ENCODE measurements around the gene NCAM1. TPM values are rescaled to one million over a fixed set of nuclear protein-coding genes. Genes with fewer than 3 reads are reported as not detected.

The NCAM1 gene
- total and polyA plus RNA-seq, 9 of the 15 experiments (the other 6 are each of a cell fraction or from before 2014, with no cell fraction given), result 0.09 to 0.23 TPM; not detected in 7

DNA sequence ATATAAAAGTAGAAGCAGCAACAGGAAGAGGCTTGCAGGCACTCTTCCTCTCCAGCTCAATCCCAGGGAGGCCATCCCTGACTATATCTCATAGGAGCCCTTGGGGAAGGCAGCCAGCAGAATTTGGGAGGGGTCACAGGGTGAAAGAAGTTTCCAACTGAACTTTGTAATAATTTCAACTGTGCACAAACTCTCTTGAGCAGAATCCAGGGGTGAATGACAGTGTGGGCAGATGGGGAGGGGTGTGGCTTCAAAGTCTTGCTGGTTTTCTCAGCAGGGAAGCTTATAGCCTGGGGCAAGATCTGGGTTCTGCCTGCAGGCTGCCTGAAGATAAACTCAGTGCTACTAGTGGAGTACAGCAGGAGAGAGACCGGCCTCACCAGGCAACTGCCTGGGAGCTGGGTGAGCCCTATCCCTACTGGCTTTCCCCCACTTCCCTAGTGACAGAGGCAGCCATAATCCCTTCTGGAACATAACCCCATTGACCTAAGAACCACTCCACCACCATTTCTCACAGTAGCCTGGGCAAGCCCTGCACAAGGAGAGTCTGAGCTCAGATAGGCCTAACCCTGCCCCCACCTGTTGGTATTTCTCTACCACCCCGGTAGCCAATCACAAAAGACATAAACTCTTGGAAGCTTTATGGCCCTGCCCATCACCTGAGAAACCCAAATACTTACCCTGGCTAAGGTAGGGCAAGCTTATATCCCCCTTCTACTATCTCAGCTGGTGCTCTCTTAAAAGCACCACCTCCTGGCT, 335.4 kb downstream of the NCAM1 start:
- FAIRE-seq (no peak), DNase-seq (ENCODE audit: extremely low read depth in 1 of 4, low spot score in 3 of 4) (no peak), ATAC-seq (no peak)
- Histone ChIP-seq H3K9me3 (replicated peaks; ENCODE audit: control insufficient read depth, insufficient read depth, low read depth, low read length) (no peaks in the 10 kb centered on the region), H3K36me3 (ENCODE audit: control insufficient read depth, insufficient read depth, low read length) (no peaks in the 10 kb centered on the region), H2AFZ (ENCODE audit: low read depth, low read length) (no peak overlapping the region), H3K4me2 (ENCODE audit: insufficient read depth, low read length) (no peak overlapping the region), H3K79me2 (ENCODE audit: control insufficient read depth, insufficient read depth, low read length) (no peaks in the 10 kb centered on the region), H3K4me3 (no peak overlapping the region), H3K4me1 (replicated peaks in 1 of 2; ENCODE audit: control insufficient read depth in 2 of 2, insufficient read depth in 2 of 2, low read length in 2 of 2) (no peaks in the 10 kb centered on the region), H3K9me1 (ENCODE audit: control insufficient read depth, insufficient read depth, low read length) (no peaks in the 10 kb centered on the region), H3K27me3 (ENCODE audit: control insufficient read depth in 2 of 2, insufficient read depth in 2 of 2, low read length in 2 of 2) (peaks cover 0 to 19% of the 10 kb centered on the region in 2 experiments), H3K9ac (ENCODE audit: insufficient read depth in 1 of 2, low read depth in 2 of 2, low read length in 2 of 2) (no peak overlapping the region), H4K20me1 (replicated peaks; ENCODE audit: control insufficient read depth, insufficient read depth, low read length) (peaks cover 3% of the 10 kb centered on the region; the same call in 1 of the 2 replicates), H3K27ac (ENCODE audit: extremely low read depth, low read depth, low read length) (no peak overlapping the region)
- ChIA-PET POLR2A (no interaction called here), CTCF (ENCODE audit: low intra/inter-chr PET ratio) (no interaction called here)
- in situ Hi-C loops (cut with MboI), result no loop called here
- WGBS (ENCODE audit: insufficient coverage, low coverage, missing lambda C conversion rate), result 0% methylated on average over 2 of the region's 2 CpGs
- intact Hi-C loops (cut with micrococcal nuclease), result no loop called here
- BruUV-seq (replicated peaks), result no TSS peak
- TF ChIP-seq, protein P1, sequence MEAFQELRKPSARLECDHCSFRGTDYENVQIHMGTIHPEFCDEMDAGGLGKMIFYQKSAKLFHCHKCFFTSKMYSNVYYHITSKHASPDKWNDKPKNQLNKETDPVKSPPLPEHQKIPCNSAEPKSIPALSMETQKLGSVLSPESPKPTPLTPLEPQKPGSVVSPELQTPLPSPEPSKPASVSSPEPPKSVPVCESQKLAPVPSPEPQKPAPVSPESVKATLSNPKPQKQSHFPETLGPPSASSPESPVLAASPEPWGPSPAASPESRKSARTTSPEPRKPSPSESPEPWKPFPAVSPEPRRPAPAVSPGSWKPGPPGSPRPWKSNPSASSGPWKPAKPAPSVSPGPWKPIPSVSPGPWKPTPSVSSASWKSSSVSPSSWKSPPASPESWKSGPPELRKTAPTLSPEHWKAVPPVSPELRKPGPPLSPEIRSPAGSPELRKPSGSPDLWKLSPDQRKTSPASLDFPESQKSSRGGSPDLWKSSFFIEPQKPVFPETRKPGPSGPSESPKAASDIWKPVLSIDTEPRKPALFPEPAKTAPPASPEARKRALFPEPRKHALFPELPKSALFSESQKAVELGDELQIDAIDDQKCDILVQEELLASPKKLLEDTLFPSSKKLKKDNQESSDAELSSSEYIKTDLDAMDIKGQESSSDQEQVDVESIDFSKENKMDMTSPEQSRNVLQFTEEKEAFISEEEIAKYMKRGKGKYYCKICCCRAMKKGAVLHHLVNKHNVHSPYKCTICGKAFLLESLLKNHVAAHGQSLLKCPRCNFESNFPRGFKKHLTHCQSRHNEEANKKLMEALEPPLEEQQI (IDR thresholded peaks at IDR 0.05), result no peak
- no peak for TF ChIP-seq ZNF41 (CRISPR knock-in tag; conservative IDR thresholded peaks at IDR 0.05)
- no peak for TF ChIP-seq ZBTB1 (CRISPR knock-in tag; IDR thresholded peaks at IDR 0.05; ENCODE audit: borderline replicate concordance, low read depth)
- TF ChIP-seq TRIM28 (IDR thresholded peaks at IDR 0.05), result no peak
- TF ChIP-seq, protein P2, sequence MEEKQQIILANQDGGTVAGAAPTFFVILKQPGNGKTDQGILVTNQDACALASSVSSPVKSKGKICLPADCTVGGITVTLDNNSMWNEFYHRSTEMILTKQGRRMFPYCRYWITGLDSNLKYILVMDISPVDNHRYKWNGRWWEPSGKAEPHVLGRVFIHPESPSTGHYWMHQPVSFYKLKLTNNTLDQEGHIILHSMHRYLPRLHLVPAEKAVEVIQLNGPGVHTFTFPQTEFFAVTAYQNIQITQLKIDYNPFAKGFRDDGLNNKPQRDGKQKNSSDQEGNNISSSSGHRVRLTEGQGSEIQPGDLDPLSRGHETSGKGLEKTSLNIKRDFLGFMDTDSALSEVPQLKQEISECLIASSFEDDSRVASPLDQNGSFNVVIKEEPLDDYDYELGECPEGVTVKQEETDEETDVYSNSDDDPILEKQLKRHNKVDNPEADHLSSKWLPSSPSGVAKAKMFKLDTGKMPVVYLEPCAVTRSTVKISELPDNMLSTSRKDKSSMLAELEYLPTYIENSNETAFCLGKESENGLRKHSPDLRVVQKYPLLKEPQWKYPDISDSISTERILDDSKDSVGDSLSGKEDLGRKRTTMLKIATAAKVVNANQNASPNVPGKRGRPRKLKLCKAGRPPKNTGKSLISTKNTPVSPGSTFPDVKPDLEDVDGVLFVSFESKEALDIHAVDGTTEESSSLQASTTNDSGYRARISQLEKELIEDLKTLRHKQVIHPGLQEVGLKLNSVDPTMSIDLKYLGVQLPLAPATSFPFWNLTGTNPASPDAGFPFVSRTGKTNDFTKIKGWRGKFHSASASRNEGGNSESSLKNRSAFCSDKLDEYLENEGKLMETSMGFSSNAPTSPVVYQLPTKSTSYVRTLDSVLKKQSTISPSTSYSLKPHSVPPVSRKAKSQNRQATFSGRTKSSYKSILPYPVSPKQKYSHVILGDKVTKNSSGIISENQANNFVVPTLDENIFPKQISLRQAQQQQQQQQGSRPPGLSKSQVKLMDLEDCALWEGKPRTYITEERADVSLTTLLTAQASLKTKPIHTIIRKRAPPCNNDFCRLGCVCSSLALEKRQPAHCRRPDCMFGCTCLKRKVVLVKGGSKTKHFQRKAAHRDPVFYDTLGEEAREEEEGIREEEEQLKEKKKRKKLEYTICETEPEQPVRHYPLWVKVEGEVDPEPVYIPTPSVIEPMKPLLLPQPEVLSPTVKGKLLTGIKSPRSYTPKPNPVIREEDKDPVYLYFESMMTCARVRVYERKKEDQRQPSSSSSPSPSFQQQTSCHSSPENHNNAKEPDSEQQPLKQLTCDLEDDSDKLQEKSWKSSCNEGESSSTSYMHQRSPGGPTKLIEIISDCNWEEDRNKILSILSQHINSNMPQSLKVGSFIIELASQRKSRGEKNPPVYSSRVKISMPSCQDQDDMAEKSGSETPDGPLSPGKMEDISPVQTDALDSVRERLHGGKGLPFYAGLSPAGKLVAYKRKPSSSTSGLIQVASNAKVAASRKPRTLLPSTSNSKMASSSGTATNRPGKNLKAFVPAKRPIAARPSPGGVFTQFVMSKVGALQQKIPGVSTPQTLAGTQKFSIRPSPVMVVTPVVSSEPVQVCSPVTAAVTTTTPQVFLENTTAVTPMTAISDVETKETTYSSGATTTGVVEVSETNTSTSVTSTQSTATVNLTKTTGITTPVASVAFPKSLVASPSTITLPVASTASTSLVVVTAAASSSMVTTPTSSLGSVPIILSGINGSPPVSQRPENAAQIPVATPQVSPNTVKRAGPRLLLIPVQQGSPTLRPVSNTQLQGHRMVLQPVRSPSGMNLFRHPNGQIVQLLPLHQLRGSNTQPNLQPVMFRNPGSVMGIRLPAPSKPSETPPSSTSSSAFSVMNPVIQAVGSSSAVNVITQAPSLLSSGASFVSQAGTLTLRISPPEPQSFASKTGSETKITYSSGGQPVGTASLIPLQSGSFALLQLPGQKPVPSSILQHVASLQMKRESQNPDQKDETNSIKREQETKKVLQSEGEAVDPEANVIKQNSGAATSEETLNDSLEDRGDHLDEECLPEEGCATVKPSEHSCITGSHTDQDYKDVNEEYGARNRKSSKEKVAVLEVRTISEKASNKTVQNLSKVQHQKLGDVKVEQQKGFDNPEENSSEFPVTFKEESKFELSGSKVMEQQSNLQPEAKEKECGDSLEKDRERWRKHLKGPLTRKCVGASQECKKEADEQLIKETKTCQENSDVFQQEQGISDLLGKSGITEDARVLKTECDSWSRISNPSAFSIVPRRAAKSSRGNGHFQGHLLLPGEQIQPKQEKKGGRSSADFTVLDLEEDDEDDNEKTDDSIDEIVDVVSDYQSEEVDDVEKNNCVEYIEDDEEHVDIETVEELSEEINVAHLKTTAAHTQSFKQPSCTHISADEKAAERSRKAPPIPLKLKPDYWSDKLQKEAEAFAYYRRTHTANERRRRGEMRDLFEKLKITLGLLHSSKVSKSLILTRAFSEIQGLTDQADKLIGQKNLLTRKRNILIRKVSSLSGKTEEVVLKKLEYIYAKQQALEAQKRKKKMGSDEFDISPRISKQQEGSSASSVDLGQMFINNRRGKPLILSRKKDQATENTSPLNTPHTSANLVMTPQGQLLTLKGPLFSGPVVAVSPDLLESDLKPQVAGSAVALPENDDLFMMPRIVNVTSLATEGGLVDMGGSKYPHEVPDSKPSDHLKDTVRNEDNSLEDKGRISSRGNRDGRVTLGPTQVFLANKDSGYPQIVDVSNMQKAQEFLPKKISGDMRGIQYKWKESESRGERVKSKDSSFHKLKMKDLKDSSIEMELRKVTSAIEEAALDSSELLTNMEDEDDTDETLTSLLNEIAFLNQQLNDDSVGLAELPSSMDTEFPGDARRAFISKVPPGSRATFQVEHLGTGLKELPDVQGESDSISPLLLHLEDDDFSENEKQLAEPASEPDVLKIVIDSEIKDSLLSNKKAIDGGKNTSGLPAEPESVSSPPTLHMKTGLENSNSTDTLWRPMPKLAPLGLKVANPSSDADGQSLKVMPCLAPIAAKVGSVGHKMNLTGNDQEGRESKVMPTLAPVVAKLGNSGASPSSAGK (IDR thresholded peaks at IDR 0.05), result no peak
- TF ChIP-seq RBBP5 (IDR thresholded peaks at IDR 0.05; ENCODE audit: borderline replicate concordance, insufficient read depth, low read length, poor library complexity, severe bottlenecking), result no peak
- TF ChIP-seq ZNF224 (CRISPR knock-in tag; IDR thresholded peaks at IDR 0.05), result no peak
- TF ChIP-seq ZNF830 (CRISPR knock-in tag; IDR thresholded peaks at IDR 0.05), result no peak

Measured in K562 (cell line).